NCI-H510A (cell line): ENCODE measurements around the gene TLCD3A.
"Not testable (repeated sequence)": the region's sequence is repeated elsewhere in the genome, so short reads cannot be mapped to it uniquely, and the experiment has no call there.

Source experiments
- DNase-seq: peaks from one replicate; lab custom pipeline; 2025; lab: John Stamatoyannopoulos, UW

TLCD3A gene

GRCh38 chr17:749359-749758, 17.0 kb downstream of the TLCD3A start:
- not testable (repeated sequence) for DNase-seq

- no peak for DNase-seq
Measured at GRCh38 chr17:750431-751037, 18.1 kb downstream of the TLCD3A start.

- DNase-seq, result no peak
Measured at GRCh38 chr17:751269-752001, 19.0 kb downstream of the TLCD3A start.

GRCh38 chr17:752002-752619, 19.7 kb downstream of the TLCD3A start, which contains the start of gene GEMIN4:
Gene GEMIN4 (minus strand): TSS chr17:752264. CDS start chr17:752142, 122 bp downstream.
- peak; percentile 62 for DNase-seq

GRCh38 chr17:752620-753219, 20.3 kb downstream of the TLCD3A start:
- peak; percentile 37 for DNase-seq

- no peak for DNase-seq
Measured at GRCh38 chr17:753418-753817, 21.0 kb downstream of the TLCD3A start.

- not testable (repeated sequence) for DNase-seq
Measured at GRCh38 chr17:755319-755961, 23.0 kb downstream of the TLCD3A start.

GRCh38 chr17:756010-756567, 23.7 kb downstream of the TLCD3A start:
- DNase-seq, result not testable (repeated sequence)

GRCh38 chr17:759964-760363, 27.6 kb downstream of the TLCD3A start:
- DNase-seq, result no peak

GRCh38 chr17:760371-760770, 28.0 kb downstream of the TLCD3A start:
- no peak for DNase-seq

- DNase-seq, result no peak
Measured at GRCh38 chr17:767076-767475, 34.7 kb downstream of the TLCD3A start.

GRCh38 chr17:773016-773415, 40.6 kb downstream of the TLCD3A start:
- DNase-seq, result no peak

- no peak for DNase-seq
Measured at GRCh38 chr17:773467-774312, 41.3 kb downstream of the TLCD3A start.

- no peak for DNase-seq
Measured at GRCh38 chr17:774313-774584, 41.9 kb downstream of the TLCD3A start.

- no peak for DNase-seq
Measured at GRCh38 chr17:778096-778495, 45.7 kb downstream of the TLCD3A start.

GRCh38 chr17:781805-782731, 49.7 kb downstream of the TLCD3A start, which contains the start of the genes GLOD4 and MRM3:
Gene GLOD4 (minus strand): TSS chr17:782280. CDS start chr17:782255, 25 bp downstream.
Gene MRM3 (plus strand): TSS chr17:782353. CDS start chr17:782379, 26 bp downstream.
- no peak for DNase-seq

- DNase-seq, result no peak
Measured at GRCh38 chr17:784143-784542, 51.7 kb downstream of the TLCD3A start.

- not testable (repeated sequence) for DNase-seq
Measured at GRCh38 chr17:785901-786300, 53.5 kb downstream of the TLCD3A start.

- DNase-seq, result no peak
Measured at GRCh38 chr17:787641-788221, 55.3 kb downstream of the TLCD3A start.

GRCh38 chr17:788551-788950, 56.2 kb downstream of the TLCD3A start:
- DNase-seq, result no peak
